Activated T-cell treated with anti-CD3 and anti-CD28 coated beads, Interleukin-2, amount 50 U/mL, for 1 hour (primary cell): ENCODE measurements around the gene CRIM1.

Source experiments
- DNase-seq: peaks from one replicate; pipeline ENCODE4 v3.0.0-alpha.2; 2020

Gene CRIM1

GRCh38 chr2:36397728-36398413 is 42.3 kb downstream of the CRIM1 start:
- DNase-seq, result no peak

- DNase-seq, result no peak
Measured at GRCh38 chr2:36399050-36399449, 43.5 kb downstream of the CRIM1 start.

GRCh38 chr2:36403675-36404230 is 48.2 kb downstream of the CRIM1 start:
- DNase-seq, result no peak

GRCh38 chr2:36404318-36404717 is 48.7 kb downstream of the CRIM1 start:
- DNase-seq, result no peak

- no peak for DNase-seq
Measured at GRCh38 chr2:36404754-36405153, 49.2 kb downstream of the CRIM1 start.

GRCh38 chr2:36405183-36405582 is 49.6 kb downstream of the CRIM1 start:
- DNase-seq, result no peak

GRCh38 chr2:36406296-36406695 is 50.7 kb downstream of the CRIM1 start:
- no peak for DNase-seq

- DNase-seq, result no peak
Measured at GRCh38 chr2:36407413-36407812, 51.8 kb downstream of the CRIM1 start.

GRCh38 chr2:36408198-36408703 is 52.7 kb downstream of the CRIM1 start:
- no peak for DNase-seq

GRCh38 chr2:36409335-36409734 is 53.8 kb downstream of the CRIM1 start:
- DNase-seq, result no peak

GRCh38 chr2:36409935-36410334 is 54.4 kb downstream of the CRIM1 start:
- DNase-seq, result no peak

- DNase-seq, result no peak
Measured at GRCh38 chr2:36410681-36411080, 55.1 kb downstream of the CRIM1 start.

- DNase-seq, result no peak
Measured at GRCh38 chr2:36411962-36412444, 56.4 kb downstream of the CRIM1 start.

- no peak for DNase-seq
Measured at GRCh38 chr2:36413218-36413617, 57.6 kb downstream of the CRIM1 start.

GRCh38 chr2:36414307-36414706 is 58.7 kb downstream of the CRIM1 start:
- DNase-seq, result no peak

GRCh38 chr2:36415381-36416022 is 59.9 kb downstream of the CRIM1 start:
- DNase-seq, result no peak

- DNase-seq, result no peak
Measured at GRCh38 chr2:36416370-36417165, 61.0 kb downstream of the CRIM1 start.

- DNase-seq, result no peak
Measured at GRCh38 chr2:36420569-36421181, 65.1 kb downstream of the CRIM1 start.

GRCh38 chr2:36421379-36421778 is 65.8 kb downstream of the CRIM1 start:
- no peak for DNase-seq

GRCh38 chr2:36423172-36423571 is 67.6 kb downstream of the CRIM1 start:
- no peak for DNase-seq

GRCh38 chr2:36423619-36424120 is 68.1 kb downstream of the CRIM1 start:
- DNase-seq, result no peak

GRCh38 chr2:36425608-36426355 is 70.2 kb downstream of the CRIM1 start:
- DNase-seq, result no peak
